Mesenteric fat pad (tissue), 1 donor: ENCODE results near the gene YWHAG. TPM values are rescaled to one million over a fixed set of nuclear protein-coding genes. Genes with fewer than 3 reads are reported as not detected.
"Not testable (repeated sequence)": the region's sequence is repeated elsewhere in the genome, so short reads cannot be mapped to it uniquely, and the experiment has no call there.

Experiments
- DNase-seq: peaks from one replicate; pipeline ENCODE4 v3.0.0-alpha.2; 2020; ENCODE audit warnings: low spot score
- long read RNA-seq: library from polyadenylated mRNA; unstranded; transcript quantifications from one replicate; pipeline ENCODE4 v2.0.0, GENCODE V29; 2020
- total RNA-seq: library from RNA; stranded (reverse); fragmentation: NEBNext Ultra II Directional; extraction: Animal tissue kit (Norgen Biotek cat#: 25700); gene quantifications from one replicate; pipeline ENCODE4 v1.2.1, GENCODE V29; 2021
- donor health status: DM: yes; HTN: yes; CAD: no.

YWHAG gene
- 297 TPM for total RNA-seq
- long read RNA-seq, partial matches to known transcripts: 0 of 22 reads
- long read RNA-seq, other reads (novel, unspliced or antisense): 21 of 22 reads

- DNase-seq: peak; percentile 96
These were observed at the start of gene YWHAG for GRCh38 chr7:76358481-76359110. Gene YWHAG (minus strand): TSS chr7:76358991. CDS start chr7:76358808, 183 bp downstream.

DNA sequence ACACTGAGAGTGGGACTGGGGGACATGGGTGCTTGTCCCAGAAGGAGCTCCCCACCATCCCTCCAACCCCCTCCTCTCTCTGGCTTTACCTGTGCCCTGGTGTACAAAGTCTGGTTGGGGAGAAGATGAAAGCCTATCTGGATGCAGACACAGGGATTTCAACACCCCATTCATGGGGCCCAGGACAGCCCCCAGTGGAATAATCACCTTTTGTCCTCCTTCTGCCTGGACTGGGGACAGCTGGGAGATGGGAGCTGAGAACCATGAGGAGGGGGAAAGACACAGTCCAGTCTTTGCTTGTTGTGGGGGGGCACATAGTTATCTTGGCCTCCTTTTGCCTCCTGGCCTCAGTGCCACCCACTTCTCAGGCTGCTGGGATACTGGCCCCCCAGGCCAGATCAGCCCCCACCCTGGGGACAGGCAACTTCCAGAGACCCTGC, 49.4 kb upstream of the YWHAG start:
- no peak for DNase-seq

DNA sequence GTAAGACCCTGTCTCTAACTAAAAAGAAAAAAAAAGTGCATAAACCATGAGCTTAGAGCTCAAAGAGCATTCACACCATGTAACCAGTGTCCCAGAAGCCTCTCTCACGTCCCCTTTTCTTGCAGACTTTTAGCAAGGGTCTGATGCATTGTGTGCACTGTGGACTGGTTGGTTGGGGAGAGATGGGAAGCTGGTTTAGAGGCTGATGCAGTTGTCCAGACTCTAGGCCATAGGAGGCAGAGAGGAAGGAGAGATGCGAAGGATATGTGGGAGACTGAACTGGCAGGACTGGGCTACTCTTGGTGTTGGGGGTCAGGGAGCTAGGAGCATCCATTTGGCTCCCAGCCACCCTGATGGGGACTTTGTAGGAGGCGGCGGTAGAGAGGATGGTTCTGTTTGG, 48.9 kb upstream of the YWHAG start:
- no peak for DNase-seq

DNA sequence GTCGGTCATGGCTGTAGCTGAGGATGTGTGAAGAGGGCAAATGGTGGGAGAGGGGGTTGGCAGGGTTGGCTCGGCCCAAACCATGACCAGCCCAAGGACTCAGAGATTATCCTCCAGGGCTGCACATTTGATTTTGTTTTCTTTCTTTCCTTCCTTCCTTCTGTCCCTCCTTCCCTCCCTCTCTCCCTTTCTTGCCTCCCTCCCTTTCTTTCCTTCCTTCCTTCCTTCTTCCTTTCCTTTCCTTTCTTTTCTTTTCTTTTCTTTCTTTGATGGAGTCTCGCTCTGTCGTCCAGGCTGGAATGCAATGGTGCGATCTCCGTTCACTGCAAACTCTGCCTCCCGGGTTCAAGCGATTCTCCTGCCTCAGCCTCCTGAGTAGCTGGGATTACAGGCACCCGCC, 46.9 kb upstream of the YWHAG start:
- DNase-seq: no peak

DNA sequence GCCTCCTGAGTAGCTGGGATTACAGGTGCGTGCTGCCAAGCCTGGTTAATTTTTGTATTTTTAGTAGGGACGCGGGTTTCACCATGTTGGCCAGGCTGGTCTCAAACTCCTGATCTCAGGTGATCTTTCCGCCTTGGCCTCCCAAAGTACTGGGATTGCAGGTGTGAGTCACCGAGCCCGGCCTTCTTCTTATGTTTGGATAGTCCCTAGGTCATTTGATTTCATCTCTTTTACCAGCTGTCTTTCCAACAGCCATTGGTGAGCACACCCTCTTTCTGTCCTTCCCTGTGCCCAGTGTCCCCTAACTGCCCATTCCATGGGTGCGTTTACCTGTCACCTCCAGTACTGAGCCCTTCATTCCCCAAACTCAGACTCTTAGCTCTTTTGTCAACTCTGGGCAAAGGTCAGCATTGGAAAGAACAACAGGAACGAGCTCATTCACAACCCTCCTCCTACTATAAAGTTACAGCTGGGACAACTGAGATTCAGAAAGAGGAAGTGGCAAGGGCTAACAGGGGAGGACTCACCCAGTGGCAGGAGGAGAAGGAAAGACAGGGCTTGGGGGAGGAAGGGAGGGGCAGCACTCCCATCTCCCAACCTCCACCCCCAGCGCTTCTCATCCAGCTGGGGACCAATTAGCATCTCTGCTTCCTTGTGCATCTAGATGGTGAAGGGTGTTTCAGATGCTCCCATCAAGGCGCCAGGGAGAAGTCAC, 45.1 kb upstream of the YWHAG start:
- DNase-seq: no peak

DNA sequence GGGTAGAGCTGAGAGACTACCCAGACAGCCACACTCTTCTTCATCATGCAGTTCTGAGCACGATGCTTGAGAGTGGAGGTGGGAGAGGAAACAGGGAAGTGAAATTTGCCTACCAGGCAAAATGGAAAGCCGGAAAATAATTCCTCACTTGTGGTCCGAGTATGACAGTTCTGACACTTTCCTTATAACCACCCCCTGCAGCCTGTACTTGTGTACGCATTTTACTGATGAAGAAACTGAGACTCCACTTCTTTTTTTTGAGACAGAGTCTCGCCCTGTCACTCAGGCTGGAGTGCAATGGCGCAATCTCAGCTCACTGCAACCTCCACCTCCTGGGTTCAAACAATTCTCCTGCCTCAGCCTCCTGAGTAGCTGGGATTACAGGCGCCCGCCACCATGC, 44.3 kb upstream of the YWHAG start:
- not testable (repeated sequence) for DNase-seq

DNA sequence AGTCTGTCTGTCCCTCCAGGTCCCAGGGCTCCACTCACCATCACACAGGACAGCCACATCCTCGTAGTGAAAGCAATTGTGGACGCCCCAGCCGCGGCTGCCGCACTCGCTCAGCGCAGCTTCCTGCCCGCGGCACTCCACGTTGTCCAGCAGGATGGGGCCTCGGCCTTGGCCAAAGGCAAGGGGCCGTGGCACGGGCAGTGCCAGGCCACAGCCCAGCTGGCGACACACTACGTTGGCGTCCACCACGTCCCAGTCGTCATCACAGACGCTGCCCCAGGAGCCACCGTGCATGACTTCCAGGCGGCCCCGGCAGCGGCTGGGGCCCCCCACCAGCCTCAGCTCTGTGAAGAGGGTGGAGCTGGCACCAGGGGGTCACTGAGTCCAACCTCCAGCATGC, 41.5 kb upstream of the YWHAG start:
- DNase-seq: no peak

- DNase-seq: peak; percentile 96
These were observed 38.8 kb upstream of the YWHAG start for GRCh38 chr7:76397409-76398183.

- DNase-seq: no peak
These were observed 38.1 kb upstream of the YWHAG start for GRCh38 chr7:76396864-76397263.

- no peak for DNase-seq
These were observed 37.4 kb upstream of the YWHAG start for GRCh38 chr7:76395965-76396726.

DNA sequence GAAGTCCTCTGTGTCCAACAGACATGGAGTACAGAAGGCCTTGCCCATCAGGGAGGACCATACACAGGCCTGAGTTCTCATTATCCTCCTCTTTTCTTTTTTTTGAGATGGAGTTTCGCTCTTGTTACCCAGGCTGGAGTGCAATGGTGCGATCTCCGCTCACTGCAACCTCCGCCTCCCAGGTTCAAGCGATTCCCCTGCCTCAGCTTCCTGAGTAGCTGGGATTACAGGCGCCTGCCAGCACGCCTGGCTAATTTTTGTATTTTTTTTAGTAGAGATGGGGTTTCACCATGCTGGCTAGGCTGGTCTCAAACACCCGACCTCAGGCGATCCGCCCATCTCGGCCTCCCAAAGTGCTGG, 36.8 kb upstream of the YWHAG start:
- DNase-seq: not testable (repeated sequence)

- DNase-seq: no peak
These were observed 36.2 kb upstream of the YWHAG start for GRCh38 chr7:76394957-76395356.

DNA sequence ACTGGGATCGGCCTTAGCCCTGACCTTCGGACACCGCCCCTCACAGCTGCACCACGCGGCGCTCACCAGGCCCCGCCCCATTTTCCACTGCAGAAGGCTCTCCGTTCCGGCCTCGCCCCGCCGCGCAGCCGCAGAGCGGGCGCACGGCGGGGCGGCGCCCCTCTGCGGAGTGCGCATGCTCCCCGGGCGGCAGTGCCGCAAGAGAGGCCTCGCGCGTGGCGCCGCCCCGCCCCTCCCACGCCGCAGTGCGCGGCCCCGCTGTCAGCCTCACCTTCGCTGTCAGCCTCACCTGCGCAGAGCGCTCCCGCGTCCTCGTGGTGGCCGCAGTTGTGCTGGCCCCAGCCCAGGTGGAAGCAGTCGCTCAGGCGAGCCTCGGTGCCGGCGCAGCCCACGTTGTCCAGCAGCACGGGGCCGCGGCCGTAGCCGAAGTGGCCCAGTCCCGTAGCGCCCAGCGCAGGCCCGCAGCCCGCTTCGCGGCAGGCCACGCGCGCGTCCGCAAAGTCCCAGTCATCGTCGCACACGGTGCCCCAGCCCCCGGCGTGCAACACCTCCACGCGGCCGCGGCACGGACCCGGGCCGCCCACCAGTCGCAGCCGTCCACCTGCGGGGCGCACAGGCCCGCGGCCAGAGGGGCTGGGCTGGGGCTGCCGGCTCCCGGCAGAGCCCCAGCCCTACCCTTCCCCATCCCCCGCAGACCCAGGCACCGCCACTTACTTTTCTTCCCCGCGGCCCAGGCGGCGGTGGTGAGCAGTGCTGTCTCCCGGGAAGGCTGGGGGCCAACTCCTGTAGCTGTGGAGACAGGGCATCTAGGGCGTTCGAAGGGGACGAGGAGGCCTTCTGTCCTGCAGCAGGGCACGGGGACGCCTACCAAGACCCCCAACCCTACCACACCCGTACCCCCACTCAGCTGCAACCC, 34.6 kb upstream of the YWHAG start:
- peak; percentile 98 for DNase-seq

- no peak for DNase-seq
These were observed 33.8 kb upstream of the YWHAG start for GRCh38 chr7:76392531-76393115.

DNA sequence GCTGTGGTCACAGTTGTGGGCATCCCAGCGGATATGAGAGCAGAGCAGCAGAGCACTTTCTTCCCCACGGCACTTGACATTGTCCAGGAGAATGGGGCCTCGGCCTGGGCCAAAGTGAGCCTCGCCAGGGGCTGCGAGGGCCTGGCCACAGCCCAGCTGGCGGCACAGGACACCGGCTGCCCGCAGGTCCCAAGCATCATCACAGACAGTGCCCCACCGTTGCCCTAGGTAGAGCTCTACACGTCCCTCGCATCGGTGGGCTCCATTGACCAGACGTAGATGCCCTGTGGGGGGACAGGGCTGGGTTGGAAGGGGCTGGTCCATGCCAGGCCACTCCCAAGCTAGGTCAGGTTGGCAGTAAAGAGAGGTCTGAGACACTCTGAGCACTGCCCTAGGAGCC, 31.3 kb upstream of the YWHAG start:
- DNase-seq: no peak

DNA sequence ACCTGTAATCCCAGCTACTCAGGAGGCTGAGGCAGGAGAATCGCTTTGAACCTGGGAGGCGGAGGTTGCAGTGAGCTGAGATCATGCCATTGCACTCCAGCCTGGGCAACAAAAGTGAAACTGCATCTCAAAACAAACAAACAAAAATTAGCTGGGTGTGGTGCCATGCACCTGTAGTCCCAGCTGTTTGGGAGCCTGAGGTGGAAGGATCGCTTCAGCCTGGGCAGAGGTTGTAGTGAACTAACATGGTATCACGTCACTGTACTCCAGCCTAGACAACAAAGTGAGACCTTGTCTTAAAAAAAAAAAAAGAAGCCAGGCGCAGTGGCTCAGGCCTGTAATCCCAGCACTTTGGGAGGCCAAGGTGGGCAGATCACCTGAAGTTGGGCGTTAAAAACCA, 29.0 kb upstream of the YWHAG start:
- DNase-seq: not testable (repeated sequence)

DNA sequence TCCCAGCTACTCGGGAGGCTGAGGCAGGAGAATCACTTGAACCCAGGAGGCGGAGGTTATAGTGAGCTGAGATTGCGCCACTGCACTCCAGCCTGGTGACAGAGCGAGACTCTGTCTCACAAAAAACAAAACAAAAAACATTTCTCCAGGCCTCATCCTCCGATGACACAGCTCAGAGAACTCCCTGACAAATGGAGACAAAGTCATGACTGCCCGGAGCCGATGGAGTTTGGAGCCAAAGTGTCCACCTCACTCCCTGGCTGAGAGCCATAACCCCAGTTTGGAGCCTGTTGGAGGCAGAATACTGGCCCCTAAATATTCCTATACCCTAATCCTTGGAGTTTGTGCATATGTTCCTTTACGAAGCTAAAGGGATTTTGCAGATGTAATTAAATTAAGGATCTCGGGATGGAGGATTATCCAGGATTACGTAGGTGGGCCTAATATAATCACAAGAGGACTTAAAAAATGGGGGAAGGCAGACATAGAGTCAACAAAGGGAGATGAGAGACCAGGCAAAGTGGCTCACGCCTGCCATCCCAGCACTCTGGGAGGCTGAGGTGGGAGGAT, 28.0 kb upstream of the YWHAG start:
- DNase-seq: no peak

DNA sequence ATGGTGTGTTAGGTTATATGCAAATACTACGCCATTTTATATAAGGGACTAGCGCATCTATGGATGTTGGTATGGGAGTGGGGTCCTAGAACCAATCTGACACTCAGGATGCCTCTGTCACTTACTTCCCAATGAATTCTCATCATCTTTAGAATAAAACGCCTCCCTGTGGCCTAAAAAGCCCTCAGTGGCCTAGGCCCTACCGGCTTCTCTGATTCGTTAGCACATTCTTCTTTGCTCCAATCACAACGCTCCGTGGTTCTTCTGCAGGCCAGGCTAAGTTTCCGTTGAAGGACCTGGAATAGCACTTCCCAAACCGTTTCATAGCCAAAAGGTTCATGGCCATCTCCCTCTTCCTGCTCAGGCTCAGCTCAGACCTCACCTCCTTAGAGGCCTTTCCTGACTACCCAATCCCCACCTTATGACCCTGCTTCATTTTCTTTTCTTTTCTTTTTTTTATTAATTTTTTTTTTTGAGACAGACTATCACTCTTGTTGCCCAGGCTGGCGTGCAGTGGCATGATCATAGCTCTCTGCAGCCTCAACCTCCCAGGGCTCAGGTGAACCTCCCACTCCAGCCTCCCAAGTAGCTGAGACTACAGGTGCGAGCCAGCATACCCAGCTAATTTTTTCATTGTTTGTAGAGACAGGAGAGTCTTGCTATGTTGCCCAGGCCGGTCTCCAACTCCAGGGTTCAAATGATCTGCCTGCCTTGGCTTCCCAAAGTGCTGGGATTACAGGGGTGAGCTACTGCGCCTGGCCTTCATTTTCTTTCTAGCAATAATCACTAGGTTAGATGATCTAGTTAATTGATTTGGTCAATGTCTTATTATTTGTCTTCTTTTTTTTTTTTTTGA, 24.5 kb upstream of the YWHAG start:
- DNase-seq: no peak

DNA sequence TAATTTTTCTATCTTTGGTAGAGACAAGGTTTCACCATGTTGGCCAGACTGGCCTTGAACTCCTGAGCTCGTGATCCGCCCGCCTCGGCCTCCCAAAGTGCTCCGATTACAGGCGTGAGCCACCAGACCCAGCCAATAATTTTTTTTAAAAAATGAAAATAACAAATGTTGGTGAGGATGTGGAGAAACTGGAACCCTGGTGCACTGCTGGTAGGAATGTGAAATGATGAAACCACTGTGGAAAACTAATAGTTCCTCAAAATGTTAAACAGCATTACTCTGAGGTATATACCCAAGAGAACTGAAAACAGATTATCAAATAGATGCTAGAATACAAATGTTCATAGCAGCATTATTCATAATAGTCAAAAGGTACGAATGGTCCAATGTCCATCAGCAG, 23.0 kb upstream of the YWHAG start:
- no peak for DNase-seq
